GM23248 (cell line): ENCODE data around the gene DNASE1. TPM values are rescaled to one million over a fixed set of nuclear protein-coding genes. Genes with fewer than 3 reads are reported as not detected.

Source experiments
- DNase-seq: peaks from one replicate; pipeline ENCODE4 v3.0.0-alpha.2; 2015
- H2AFZ ChIP-seq: fragments of 200-600 bp; sonication (generic); 2 replicates; pipeline ENCODE4 v1.6.1; 2016; ENCODE audit warnings: antibody characterized with exemption
- H3F3A ChIP-seq: fragments of 200-600 bp; sonication (generic); 2 replicates; pipeline ENCODE4 v1.6.1; 2016; ENCODE audit warnings: mild to moderate bottlenecking, antibody characterized with exemption, mixed run types; ENCODE audit not compliant: insufficient read depth
- H3K27ac ChIP-seq: fragments of 200-600 bp; sonication (generic); 2 replicates; pipeline ENCODE4 v1.5.1; 2016; ENCODE audit warnings: mild to moderate bottlenecking
- H3K27me3 ChIP-seq: fragments of 200-600 bp; sonication (generic); replicated peaks from 2 replicates; pipeline ENCODE4 v1.6.1; 2016; ENCODE audit warnings: mild to moderate bottlenecking; ENCODE audit not compliant: insufficient read depth
- H3K36me3 ChIP-seq: fragments of 200-600 bp; sonication (generic); 2 replicates; pipeline ENCODE4 v1.6.1; 2016; ENCODE audit warnings: low read depth, mild to moderate bottlenecking
- H3K4me1 ChIP-seq: fragments of 200-600 bp; sonication (generic); 2 replicates; pipeline ENCODE4 v1.6.1; 2016; ENCODE audit warnings: mild to moderate bottlenecking; ENCODE audit not compliant: insufficient read depth
- H3K4me2 ChIP-seq: fragments of 200-600 bp; sonication (generic); one replicate; pipeline ENCODE4 v1.6.1; 2016; ENCODE audit warnings: mild to moderate bottlenecking; ENCODE audit not compliant: unreplicated experiment
- H3K4me3 ChIP-seq: fragments of 200-600 bp; sonication (generic); 2 replicates; pipeline ENCODE4 v1.5.1; 2016; ENCODE audit warnings: mild to moderate bottlenecking
- H3K79me2 ChIP-seq: fragments of 200-600 bp; sonication (generic); 2 replicates; pipeline ENCODE4 v1.6.1; 2016; ENCODE audit warnings: mild to moderate bottlenecking; ENCODE audit not compliant: insufficient read depth
- H3K9ac ChIP-seq: fragments of 200-600 bp; sonication (generic); 2 replicates; pipeline ENCODE4 v1.6.1; 2016; ENCODE audit warnings: mild to moderate bottlenecking
- H3K9me2 ChIP-seq: fragments of 200-600 bp; sonication (generic); 2 replicates; pipeline ENCODE4 v1.6.1; 2016; ENCODE audit warnings: mixed run types, mild to moderate bottlenecking, moderate library complexity; ENCODE audit not compliant: insufficient read depth
- H3K9me3 ChIP-seq: fragments of 200-600 bp; sonication (generic); one replicate; pipeline ENCODE4 v1.6.1; 2017; ENCODE audit warnings: low read depth
- H4K20me1 ChIP-seq: fragments of 200-600 bp; sonication (generic); 2 replicates; pipeline ENCODE4 v1.6.0; 2016; ENCODE audit not compliant: insufficient read depth
- EZH2 ChIP-seq: fragments of 200-600 bp; sonication (generic); IDR thresholded peaks from 2 replicates; pipeline ENCODE4 v1.6.1; 2018; ENCODE audit warnings: antibody characterized with exemption, mild to moderate bottlenecking; ENCODE audit not compliant: insufficient read depth, poor library complexity, severe bottlenecking
- EZH2phosphoT487 ChIP-seq: fragments of 200-600 bp; sonication (generic); IDR thresholded peaks from 2 replicates; pipeline ENCODE4 v1.6.1; 2018; ENCODE audit warnings: antibody characterized with exemption, moderate library complexity, mild to moderate bottlenecking, low read depth; ENCODE audit not compliant: insufficient read depth
- WGBS, 2 experiments: methylation state at CpG; one replicate each; pipeline ENCODE4 v1.1.6; 2015 to 2017; ENCODE audit warnings: low lambda C conversion rate in 2 of 2, low coverage in 1 of 2; ENCODE audit errors: missing lambda C conversion rate in 2 of 2; 5-methylcytosine and 5-hydroxymethylcytosine counted together
- in situ Hi-C: fragments of 300-500 bp; cut with MboI; formaldehyde crosslinking; loops from 2 replicates; pipeline ENCODE4 v1.15.0; 2020
- polyA plus RNA-seq: library from polyadenylated mRNA; unstranded; fragments of >200 nt; fragmentation: Nextera tagmentation; extraction: Ambion mirVana; gene quantifications from 2 replicates; pipeline ENCODE4 v1.2.1, GENCODE V29; 2016
- total RNA-seq: library from RNA; depleted of rRNA; stranded (reverse); fragments of >200 nt; shearing (Covaris generic); gene quantifications from 2 replicates; pipeline ENCODE4 v1.2.3, GENCODE V29; 2014

The DNASE1 gene
- total and polyA plus RNA-seq, 2 experiments from 2014 or later = 4.2 to 4.3 TPM

DNA sequence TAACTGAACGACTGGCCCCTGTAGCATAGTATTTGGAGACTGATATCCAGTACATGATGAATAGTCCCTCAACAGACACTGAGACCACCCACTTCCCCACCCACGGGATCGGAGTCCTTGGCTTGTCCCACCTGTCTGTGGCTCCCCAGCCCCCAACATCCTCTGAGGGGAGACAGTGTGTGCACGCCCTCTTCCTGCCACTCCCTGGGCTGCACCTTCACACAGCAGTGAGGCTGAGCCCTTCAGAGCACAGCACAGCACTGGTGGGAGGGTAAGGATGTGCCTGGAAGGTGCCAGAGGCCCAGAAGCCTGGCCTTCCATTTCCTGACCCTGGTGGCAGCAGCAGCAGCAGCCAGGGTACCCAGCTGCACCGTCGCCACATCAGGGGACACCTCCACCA, 11.0 kb downstream of the DNASE1 start:
- Histone ChIP-seq H3F3A (0 out of 2 replicates have a peak, but pooled peaks cover 7% of the 10 kb centered on the region), H3K4me2 (no peak overlapping the region), H3K9me2 (no peaks in the 10 kb centered on the region), H3K4me1 (no peaks in the 10 kb centered on the region), H3K36me3 (peaks cover 23% of the 10 kb centered on the region), H3K9me3 (no peaks in the 10 kb centered on the region), H2AFZ (no peak overlapping the region), H4K20me1 (no peaks in the 10 kb centered on the region), H3K27me3 (no peaks in the 10 kb centered on the region), H3K79me2 (no peaks in the 10 kb centered on the region), H3K9ac (no peak overlapping the region), H3K27ac (no peak overlapping the region), H3K4me3 (no peak overlapping the region)
- WGBS, 2 experiments = 84 to 97% methylated on average over 6 of the region's 6 CpGs
- TF ChIP-seq EZH2phosphoT487 = no peak
- in situ Hi-C loops = no loop called here
- no peak for DNase-seq

- no peaks in the 10 kb centered on the region for H3K79me2 ChIP-seq
- H3K4me2 ChIP-seq = no peak overlapping the region
- H3K27ac ChIP-seq = no peak overlapping the region
These were observed 14.1 kb downstream of the DNASE1 start for GRCh38 chr16:3668626-3669025.

DNA sequence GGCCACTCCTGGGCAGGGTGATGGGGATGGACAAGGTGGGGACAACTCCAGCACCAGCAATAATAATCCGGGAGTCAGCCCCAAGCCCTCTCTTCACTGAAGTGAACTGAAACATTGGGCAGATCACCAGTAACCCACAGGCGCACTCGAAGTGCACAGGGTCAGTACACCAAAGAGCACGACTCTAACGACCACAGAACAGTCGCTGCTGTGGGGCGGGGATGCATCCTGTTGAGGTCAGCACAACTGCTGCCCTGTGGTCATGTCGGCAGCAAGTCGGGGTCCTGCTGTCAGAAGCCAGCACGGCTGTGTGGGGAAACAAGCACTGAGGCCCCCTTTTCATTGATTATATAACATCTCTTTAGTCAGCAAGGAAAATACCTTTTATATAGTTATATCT, 14.6 kb downstream of the DNASE1 start:
- Histone ChIP-seq H3K9ac (no peak overlapping the region), H3K27ac (no peak overlapping the region), H3K4me3 (no peak overlapping the region), H3K9me3 (no peaks in the 10 kb centered on the region), H4K20me1 (no peaks in the 10 kb centered on the region), H3F3A (0 out of 2 replicates have a peak, but pooled peaks cover 7% of the 10 kb centered on the region), H3K4me1 (no peaks in the 10 kb centered on the region), H2AFZ (no peak overlapping the region), H3K4me2 (no peak overlapping the region), H3K27me3 (no peaks in the 10 kb centered on the region), H3K79me2 (no peaks in the 10 kb centered on the region), H3K9me2 (no peaks in the 10 kb centered on the region), H3K36me3 (peaks cover 13% of the 10 kb centered on the region; the same call in 1 of the 2 replicates)
- in situ Hi-C loops = no loop called here
- TF ChIP-seq EZH2phosphoT487 (no peak), EZH2 (no peak)
- DNase-seq = no peak
- WGBS, 2 experiments = 89 to 92% methylated on average over 10 of the region's 10 CpGs

More at GRCh38 chr16:3668626-3669025, 14.1 kb downstream of the DNASE1 start:
- Histone ChIP-seq H2AFZ (no peak overlapping the region), H3K9me3 (no peaks in the 10 kb centered on the region), H3K36me3 (peaks cover 13% of the 10 kb centered on the region; the same call in 1 of the 2 replicates), H3K9ac (no peak overlapping the region), H3K4me3 (no peak overlapping the region), H3K27me3 (no peaks in the 10 kb centered on the region), H3F3A (0 out of 2 replicates have a peak, but pooled peaks cover 7% of the 10 kb centered on the region), H3K4me1 (no peaks in the 10 kb centered on the region), H4K20me1 (no peaks in the 10 kb centered on the region), H3K9me2 (no peaks in the 10 kb centered on the region)
- WGBS, 2 experiments = 94 to 98% methylated on average over 11 of the region's 11 CpGs
- TF ChIP-seq EZH2phosphoT487 (no peak), EZH2 (no peak)
- in situ Hi-C loops = no loop called here
- DNase-seq = no peak

GRCh38 chr16:3670711-3671110, 16.2 kb downstream of the DNASE1 start:
- no peak overlapping the region for H2AFZ ChIP-seq
- in situ Hi-C loops = no loop called here
- 93 to 96% methylated on average over 13 of the region's 13 CpGs for WGBS, 2 experiments
- TF ChIP-seq EZH2 = no peak
- TF ChIP-seq EZH2phosphoT487 = no peak
- no peaks in the 10 kb centered on the region for H3K9me2 ChIP-seq
- no peaks in the 10 kb centered on the region for H3K4me1 ChIP-seq
- no peak overlapping the region for H3K4me2 ChIP-seq
- H3K27ac ChIP-seq = no peak overlapping the region
- H3K4me3 ChIP-seq = no peak overlapping the region
- H3K27me3 ChIP-seq = no peaks in the 10 kb centered on the region
- H3K9me3 ChIP-seq = no peaks in the 10 kb centered on the region
- 0 out of 2 replicates have a peak, but pooled peaks cover 7% of the 10 kb centered on the region for H3F3A ChIP-seq
- no peaks in the 10 kb centered on the region for H4K20me1 ChIP-seq
- DNase-seq = no peak
- H3K36me3 ChIP-seq = peaks cover 12% of the 10 kb centered on the region; the same call in 1 of the 2 replicates
- no peaks in the 10 kb centered on the region for H3K79me2 ChIP-seq
- no peak overlapping the region for H3K9ac ChIP-seq

GRCh38 chr16:3671424-3671823, 16.9 kb downstream of the DNASE1 start:
- Histone ChIP-seq H2AFZ (no peak overlapping the region), H3K4me2 (no peak overlapping the region), H3K36me3 (peaks cover 9% of the 10 kb centered on the region; the same call in 1 of the 2 replicates), H3K27ac (no peak overlapping the region), H3F3A (0 out of 2 replicates have a peak, but pooled peaks cover 5% of the 10 kb centered on the region), H3K9me3 (no peaks in the 10 kb centered on the region), H3K4me1 (no peaks in the 10 kb centered on the region), H3K4me3 (no peak overlapping the region), H3K9me2 (no peaks in the 10 kb centered on the region), H3K27me3 (no peaks in the 10 kb centered on the region), H3K79me2 (no peaks in the 10 kb centered on the region), H3K9ac (no peak overlapping the region), H4K20me1 (no peaks in the 10 kb centered on the region)
- 82 to 90% methylated on average over 7 to 11 of the region's 11 CpGs for WGBS, 2 experiments
- no peak for TF ChIP-seq EZH2
- no peak for TF ChIP-seq EZH2phosphoT487
- no peak for DNase-seq
- in situ Hi-C loops = no loop called here
